Measurements from ENCODE around the gene ELFN1.

Gene ELFN1

GRCh38 chr7:1650363-1651030 is 19.6 kb upstream of the ELFN1 start:
- H3K4me3 ChIP-seq (ENCODE audit: low read depth, low read length): no peak overlapping the region
- ChIA-PET CTCF (interaction anchor here (1.5 kb wide), 1 partner anchor 14 kb away, joined by 4 read pairs; no protein-coding TSS in a partner anchor), POLR2A (no interaction called here)
- DNase-seq (ENCODE audit: low read depth, low spot score): no peak
- no peak for TF ChIP-seq CTCF (IDR thresholded peaks at IDR 0.05; ENCODE audit: insufficient read depth, low read length, missing control alignments)

- CTCF ChIA-PET: interaction anchor here (1.4 to 1.5 kb wide), 2 partner anchors 13 kb away, joined by 3 to 4 read pairs; no protein-coding TSS in a partner anchor
- POLR2A ChIA-PET: no interaction called here
- TF ChIP-seq CTCF (IDR thresholded peaks at IDR 0.05; ENCODE audit: insufficient read depth, low read length, missing control alignments): no peak
- DNase-seq (ENCODE audit: low read depth, low spot score): no peak
- no peak overlapping the region for H3K4me3 ChIP-seq (ENCODE audit: low read depth, low read length)
Measured at GRCh38 chr7:1651031-1651446, 19.0 kb upstream of the ELFN1 start.

GRCh38 chr7:1651891-1652290 is 18.2 kb upstream of the ELFN1 start:
- ChIA-PET CTCF (interaction anchor here (1.4 kb wide), 1 partner anchor 14 kb away, joined by 3 read pairs; no protein-coding TSS in a partner anchor), POLR2A (no interaction called here)
- H3K4me3 ChIP-seq (ENCODE audit: low read depth, low read length): no peak overlapping the region

GRCh38 chr7:1653500-1653899 is 16.6 kb upstream of the ELFN1 start:
- H3K4me3 ChIP-seq (ENCODE audit: low read depth, low read length): no peak overlapping the region
- ChIA-PET POLR2A (no interaction called here), CTCF (no interaction called here)
- no peak for DNase-seq (ENCODE audit: low read depth, low spot score)
- TF ChIP-seq CTCF (IDR thresholded peaks at IDR 0.05; ENCODE audit: insufficient read depth, low read length, missing control alignments): no peak

More at GRCh38 chr7:1651891-1652290, 18.2 kb upstream of the ELFN1 start:
- TF ChIP-seq CTCF (IDR thresholded peaks at IDR 0.05; ENCODE audit: insufficient read depth, low read length, missing control alignments): no peak
- no peak for DNase-seq (ENCODE audit: low read depth, low spot score)

- POLR2A ChIA-PET: no interaction called here
- H3K4me3 ChIP-seq (ENCODE audit: low read depth, low read length): no peak overlapping the region
- TF ChIP-seq CTCF (IDR thresholded peaks at IDR 0.05; ENCODE audit: insufficient read depth, low read length, missing control alignments): no peak
- CTCF ChIA-PET: no interaction called here
- no peak for DNase-seq (ENCODE audit: low read depth, low spot score)
Measured at GRCh38 chr7:1654111-1654510, 16.0 kb upstream of the ELFN1 start.

GRCh38 chr7:1654738-1655475 is 15.2 kb upstream of the ELFN1 start:
- ChIA-PET CTCF (no interaction called here), POLR2A (no interaction called here)
- H3K4me3 ChIP-seq (ENCODE audit: low read depth, low read length): no peak overlapping the region
- TF ChIP-seq CTCF (IDR thresholded peaks at IDR 0.05; ENCODE audit: insufficient read depth, low read length, missing control alignments): no peak
- no peak for DNase-seq (ENCODE audit: low read depth, low spot score)
